Measurements from ENCODE around the gene SEPTIN6.

GRCh38 chrX:119721926-119722325 is 29.0 kb upstream of the SEPTIN6 start:
- TF ChIP-seq CTCF (IDR thresholded peaks at IDR 0.05; ENCODE audit: insufficient read depth, low read length) (no peak), POLR2AphosphoS5 (IDR thresholded peaks at IDR 0.05; ENCODE audit: low read depth) (no peak)

All from HL-60 (cell line).